ENCODE data around the gene LGALS3BP. TPM values are rescaled to one million over a fixed set of nuclear protein-coding genes. Genes with fewer than 3 reads are reported as not detected.

Gene LGALS3BP
- total RNA-seq, 2 experiments from 2014 or later: 0.88 to 1.7 TPM

DNA sequence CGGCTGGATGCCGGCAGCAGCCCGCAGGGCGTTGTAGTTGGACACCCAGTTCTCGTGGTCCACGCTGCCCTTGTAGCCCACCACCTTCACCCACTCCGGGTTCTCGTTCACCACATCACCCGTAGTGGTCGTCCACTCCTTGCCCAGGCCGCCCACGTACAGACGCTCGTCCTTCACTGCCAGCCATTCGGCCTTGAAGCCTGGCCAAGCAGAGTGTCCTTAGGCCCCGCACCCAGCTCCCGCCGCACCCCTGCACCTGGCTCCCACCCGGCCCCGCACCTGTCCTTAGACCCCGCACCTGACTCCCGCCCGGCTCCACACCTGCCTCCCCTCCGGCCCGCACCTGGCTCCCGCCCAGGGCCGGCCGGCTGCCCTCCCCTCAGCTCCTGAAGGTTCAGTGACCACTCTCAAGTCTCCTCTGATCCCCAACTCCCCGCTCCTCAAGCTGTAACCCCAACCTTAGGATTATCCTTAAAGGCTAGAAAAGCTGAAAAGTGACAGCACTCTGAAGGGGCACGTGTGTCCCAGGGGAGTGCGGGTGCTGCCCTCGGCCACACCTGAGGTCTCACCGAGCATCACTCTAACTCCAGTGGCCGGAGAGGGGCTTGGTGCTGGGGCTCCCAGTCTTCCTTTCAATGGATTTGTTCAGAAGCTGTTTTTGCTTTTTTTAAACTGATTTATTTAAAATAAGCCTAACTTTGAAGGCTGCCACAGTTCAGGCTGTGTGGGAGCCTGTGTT, 15.5 kb upstream of the LGALS3BP start:
- no peak for DNase-seq (ENCODE audit: low spot score)
- ChIA-PET POLR2A (interaction anchor here (0.9 kb wide), 1 partner anchor 132 kb away, joined by 3 read pairs; no protein-coding TSS in a partner anchor), CTCF (ENCODE audit: unreplicated experiment) (interaction anchor here (1.2 kb wide), 1 partner anchor 10 kb away, joined by 4 read pairs; no protein-coding TSS in a partner anchor)
- Histone ChIP-seq H3K4me1 (ENCODE audit: insufficient read depth, low read length, poor library complexity, severe bottlenecking) (no peaks in the 10 kb centered on the region), H3K4me3 (ENCODE audit: low read depth, low read length, poor library complexity, severe bottlenecking) (no peak overlapping the region), H3K79me2 (ENCODE audit: insufficient read depth, low read depth, low read length) (no peaks in the 10 kb centered on the region), H3K36me3 (ENCODE audit: insufficient read depth, low read length) (peaks cover 94% of the 10 kb centered on the region), H4K20me1 (ENCODE audit: insufficient read depth, low read length) (peaks cover 4% of the 10 kb centered on the region; the same call in 1 of the 2 replicates), H3K9me3 (ENCODE audit: low read length) (no peaks in the 10 kb centered on the region), H3K4me2 (ENCODE audit: low read length) (no peak overlapping the region), H2AFZ (ENCODE audit: low read length) (no peak overlapping the region), H3K9me2 (ENCODE audit: insufficient read depth, low read length) (no peaks in the 10 kb centered on the region), H3K27ac (ENCODE audit: low read depth, low read length, poor library complexity, severe bottlenecking) (no peak overlapping the region)
- intact Hi-C loops (cut with micrococcal nuclease; ENCODE audit: unreplicated experiment): no loop called here
- TF ChIP-seq, protein P1, sequence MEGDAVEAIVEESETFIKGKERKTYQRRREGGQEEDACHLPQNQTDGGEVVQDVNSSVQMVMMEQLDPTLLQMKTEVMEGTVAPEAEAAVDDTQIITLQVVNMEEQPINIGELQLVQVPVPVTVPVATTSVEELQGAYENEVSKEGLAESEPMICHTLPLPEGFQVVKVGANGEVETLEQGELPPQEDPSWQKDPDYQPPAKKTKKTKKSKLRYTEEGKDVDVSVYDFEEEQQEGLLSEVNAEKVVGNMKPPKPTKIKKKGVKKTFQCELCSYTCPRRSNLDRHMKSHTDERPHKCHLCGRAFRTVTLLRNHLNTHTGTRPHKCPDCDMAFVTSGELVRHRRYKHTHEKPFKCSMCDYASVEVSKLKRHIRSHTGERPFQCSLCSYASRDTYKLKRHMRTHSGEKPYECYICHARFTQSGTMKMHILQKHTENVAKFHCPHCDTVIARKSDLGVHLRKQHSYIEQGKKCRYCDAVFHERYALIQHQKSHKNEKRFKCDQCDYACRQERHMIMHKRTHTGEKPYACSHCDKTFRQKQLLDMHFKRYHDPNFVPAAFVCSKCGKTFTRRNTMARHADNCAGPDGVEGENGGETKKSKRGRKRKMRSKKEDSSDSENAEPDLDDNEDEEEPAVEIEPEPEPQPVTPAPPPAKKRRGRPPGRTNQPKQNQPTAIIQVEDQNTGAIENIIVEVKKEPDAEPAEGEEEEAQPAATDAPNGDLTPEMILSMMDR (conservative IDR thresholded peaks at IDR 0.05; ENCODE audit: low read length): no peak
- no peak for TF ChIP-seq EZH2phosphoT487 (IDR thresholded peaks at IDR 0.05; ENCODE audit: borderline replicate concordance, low read depth, low read length)
- no TSS peak for BruUV-seq (replicated peaks)

DNA sequence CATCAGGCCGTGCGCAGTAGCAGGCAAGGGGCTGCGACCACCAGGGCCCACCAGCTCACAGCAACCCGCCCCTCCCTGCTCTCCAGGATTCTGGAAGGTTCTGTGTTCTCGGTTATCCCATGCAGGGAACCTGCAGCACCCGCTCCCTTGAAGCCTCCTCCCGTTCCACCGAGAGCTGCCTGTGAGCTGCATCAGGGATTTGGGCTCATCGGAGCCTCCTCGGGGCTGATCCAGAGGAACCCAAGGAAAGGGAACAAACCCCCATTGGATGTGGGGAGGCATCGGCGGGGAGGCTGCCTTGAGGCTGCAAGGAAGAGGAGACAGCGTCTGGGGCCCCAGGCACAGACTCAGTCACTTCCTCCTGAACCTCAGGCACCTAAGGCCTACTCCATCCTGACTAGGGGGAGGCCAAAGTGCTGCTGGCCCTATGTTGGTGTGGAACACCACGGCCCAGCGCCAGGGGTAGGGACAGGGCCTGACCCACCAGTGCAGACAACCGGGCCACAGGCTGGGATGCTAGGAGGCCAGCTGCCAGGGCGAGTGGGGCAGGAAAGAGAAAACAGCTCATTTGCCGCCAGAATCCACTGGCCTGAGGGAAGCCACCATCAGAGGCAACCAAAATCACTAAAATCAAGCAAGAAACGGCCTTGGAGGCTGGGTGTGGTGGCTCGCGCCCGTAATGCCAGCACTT, 14.4 kb upstream of the LGALS3BP start:
- no peaks in the 10 kb centered on the region for H3K79me2 ChIP-seq (ENCODE audit: insufficient read depth, low read depth, low read length)
- no TSS peak for BruUV-seq (replicated peaks)
- no peak overlapping the region for H2AFZ ChIP-seq (ENCODE audit: low read length)
- no peak for DNase-seq (ENCODE audit: low spot score)
- TF ChIP-seq, protein P1 (conservative IDR thresholded peaks at IDR 0.05; ENCODE audit: low read length): no peak
- TF ChIP-seq EZH2phosphoT487 (IDR thresholded peaks at IDR 0.05; ENCODE audit: borderline replicate concordance, low read depth, low read length): no peak
- H3K9me2 ChIP-seq (ENCODE audit: insufficient read depth, low read length): no peaks in the 10 kb centered on the region
- H3K4me2 ChIP-seq (ENCODE audit: low read length): no peak overlapping the region
- intact Hi-C loops (cut with micrococcal nuclease; ENCODE audit: unreplicated experiment): loop anchor here (5.0 kb wide), 1 partner anchor 48 kb away; no protein-coding TSS in a partner anchor
- H4K20me1 ChIP-seq (ENCODE audit: insufficient read depth, low read length): peaks cover 4% of the 10 kb centered on the region; the same call in 1 of the 2 replicates
- H3K4me3 ChIP-seq (ENCODE audit: low read depth, low read length, poor library complexity, severe bottlenecking): no peak overlapping the region
- POLR2A ChIA-PET: interaction anchor here (0.6 kb wide), 1 partner anchor 491 kb away, joined by 4 read pairs; no protein-coding TSS in a partner anchor
- H3K36me3 ChIP-seq (ENCODE audit: insufficient read depth, low read length): peaks cover 92% of the 10 kb centered on the region
- no peaks in the 10 kb centered on the region for H3K4me1 ChIP-seq (ENCODE audit: insufficient read depth, low read length, poor library complexity, severe bottlenecking)
- H3K9me3 ChIP-seq (ENCODE audit: low read length): no peaks in the 10 kb centered on the region
- CTCF ChIA-PET (ENCODE audit: unreplicated experiment): no interaction called here
- no peak overlapping the region for H3K27ac ChIP-seq (ENCODE audit: low read depth, low read length, poor library complexity, severe bottlenecking)

Measured in OCI-LY7 (cell line).